Fibroblast of pulmonary artery (primary cell): ENCODE data around the gene DNM2.

Experiments used
- DNase-seq: peaks from one replicate; pipeline ENCODE4 v3.0.0-alpha.2; 2010; ENCODE audit warnings: low read depth
- H3K4me3 ChIP-seq: replicated peaks from 2 replicates; pipeline ENCODE4 v1.5.1; 2011; ENCODE audit warnings: low read depth, mild to moderate bottlenecking, control low read depth, low read length, moderate library complexity
- TF ChIP-seq, protein P1 (sequence below): IDR thresholded peaks from 2 replicates; pipeline ENCODE4 v1.5.1; 2011; ENCODE audit warnings: mild to moderate bottlenecking, control low read depth, low read length, inconsistent platforms; ENCODE audit errors: missing control alignments

The DNM2 gene

GRCh38 chr19:10797078-10797477 lies 79.2 kb downstream of the DNM2 start:
- no peak overlapping the region for H3K4me3 ChIP-seq
- TF ChIP-seq, protein P1, sequence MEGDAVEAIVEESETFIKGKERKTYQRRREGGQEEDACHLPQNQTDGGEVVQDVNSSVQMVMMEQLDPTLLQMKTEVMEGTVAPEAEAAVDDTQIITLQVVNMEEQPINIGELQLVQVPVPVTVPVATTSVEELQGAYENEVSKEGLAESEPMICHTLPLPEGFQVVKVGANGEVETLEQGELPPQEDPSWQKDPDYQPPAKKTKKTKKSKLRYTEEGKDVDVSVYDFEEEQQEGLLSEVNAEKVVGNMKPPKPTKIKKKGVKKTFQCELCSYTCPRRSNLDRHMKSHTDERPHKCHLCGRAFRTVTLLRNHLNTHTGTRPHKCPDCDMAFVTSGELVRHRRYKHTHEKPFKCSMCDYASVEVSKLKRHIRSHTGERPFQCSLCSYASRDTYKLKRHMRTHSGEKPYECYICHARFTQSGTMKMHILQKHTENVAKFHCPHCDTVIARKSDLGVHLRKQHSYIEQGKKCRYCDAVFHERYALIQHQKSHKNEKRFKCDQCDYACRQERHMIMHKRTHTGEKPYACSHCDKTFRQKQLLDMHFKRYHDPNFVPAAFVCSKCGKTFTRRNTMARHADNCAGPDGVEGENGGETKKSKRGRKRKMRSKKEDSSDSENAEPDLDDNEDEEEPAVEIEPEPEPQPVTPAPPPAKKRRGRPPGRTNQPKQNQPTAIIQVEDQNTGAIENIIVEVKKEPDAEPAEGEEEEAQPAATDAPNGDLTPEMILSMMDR, result no peak
- DNase-seq, result no peak

GRCh38 chr19:10797541-10798256 lies 79.8 kb downstream of the DNM2 start:
- no peak overlapping the region for H3K4me3 ChIP-seq
- TF ChIP-seq, protein P1, result no peak
- DNase-seq, result peak; percentile 49

- H3K4me3 ChIP-seq, result no peak overlapping the region
- TF ChIP-seq, protein P1, result no peak
- DNase-seq, result peak; percentile 58
These were observed 82.6 kb downstream of the DNM2 start for GRCh38 chr19:10800488-10800887.

GRCh38 chr19:10802479-10802878 lies 84.6 kb downstream of the DNM2 start:
- TF ChIP-seq, protein P1, result no peak
- no peak for DNase-seq
- no peak overlapping the region for H3K4me3 ChIP-seq

DNA sequence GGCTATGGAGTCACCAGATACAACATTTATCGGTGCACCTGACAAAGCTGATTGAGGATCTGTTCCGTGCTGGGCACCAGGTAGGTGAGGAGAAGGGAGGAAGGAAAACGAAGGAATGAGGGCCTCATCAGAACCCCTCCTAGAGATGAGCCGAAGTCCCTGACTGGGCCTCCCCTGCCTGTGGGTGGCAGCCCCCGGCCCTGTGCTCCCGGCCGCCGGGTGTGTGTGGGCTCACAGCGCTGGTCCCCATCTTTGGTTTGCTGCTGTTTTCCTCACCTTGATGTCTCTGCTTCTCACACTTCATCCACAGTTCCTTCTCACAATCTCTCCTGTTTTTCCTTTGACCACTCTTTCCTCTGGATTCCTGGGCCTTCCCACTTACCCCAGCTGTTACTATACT lies 85.4 kb downstream of the DNM2 start:
- no peak overlapping the region for H3K4me3 ChIP-seq
- TF ChIP-seq, protein P1, result no peak
- DNase-seq, result no peak

GRCh38 chr19:10805065-10805757 lies 87.3 kb downstream of the DNM2 start:
- TF ChIP-seq, protein P1, result no peak
- no peak for DNase-seq

More at GRCh38 chr19:10805065-10805757, 87.3 kb downstream of the DNM2 start:
- H3K4me3 ChIP-seq, result no peak overlapping the region
